ENCODE results near the gene DUOX1. TPM values are rescaled to one million over a fixed set of nuclear protein-coding genes. Genes with fewer than 3 reads are reported as not detected.

Gene DUOX1
- total and polyA plus RNA-seq, 7 donors = 0.03 to 0.94 (median 0.46) TPM

DNA sequence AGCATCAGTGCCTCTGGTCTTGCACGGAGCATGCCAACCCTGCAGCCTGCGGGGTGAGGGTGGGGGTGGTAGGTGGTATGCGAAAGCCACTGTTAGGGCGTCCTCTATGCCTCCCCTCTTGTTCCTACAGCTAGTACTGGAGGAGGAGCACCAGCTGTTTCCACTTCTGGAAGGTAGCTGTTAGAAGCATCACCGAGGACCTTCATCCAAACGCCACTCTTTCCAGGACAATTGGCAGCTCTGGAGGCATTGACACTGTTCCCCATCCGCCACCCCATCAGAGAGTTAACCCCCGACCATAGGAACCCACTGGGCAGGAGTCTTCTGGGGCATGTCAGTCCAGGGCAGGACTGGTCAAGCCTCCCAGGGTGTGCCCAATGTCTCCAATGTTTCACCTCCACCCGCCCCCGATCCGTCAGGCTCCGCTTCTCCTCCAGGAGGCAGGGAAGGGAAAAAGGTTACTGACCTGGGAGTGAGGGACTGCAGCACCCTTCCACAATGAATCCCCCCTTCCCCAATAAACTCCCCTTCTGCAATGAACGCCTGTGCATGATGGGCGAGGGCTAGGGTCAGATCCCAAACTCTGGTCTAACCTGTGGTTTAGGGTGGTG is 16.3 kb upstream of the DUOX1 start:
- Histone ChIP-seq H3K36me3 (ENCODE audit: insufficient read depth in 1 of 2, low read depth in 1 of 2) (no peaks in the 10 kb centered on the region), H3K4me3 (no peak overlapping the region), H3K9me3 (no peaks in the 10 kb centered on the region), H3K27ac (no peak overlapping the region), H3K27me3 (ENCODE audit: insufficient read depth in 3 of 3, low read length in 2 of 3) (peaks cover 3 to 90% (median 50%) of the 10 kb centered on the region in 3 donors), H3K4me1 (peaks cover 22% of the 10 kb centered on the region)
- intact Hi-C loops (cut with DNase I) = no loop called here
- TF ChIP-seq, protein P1, sequence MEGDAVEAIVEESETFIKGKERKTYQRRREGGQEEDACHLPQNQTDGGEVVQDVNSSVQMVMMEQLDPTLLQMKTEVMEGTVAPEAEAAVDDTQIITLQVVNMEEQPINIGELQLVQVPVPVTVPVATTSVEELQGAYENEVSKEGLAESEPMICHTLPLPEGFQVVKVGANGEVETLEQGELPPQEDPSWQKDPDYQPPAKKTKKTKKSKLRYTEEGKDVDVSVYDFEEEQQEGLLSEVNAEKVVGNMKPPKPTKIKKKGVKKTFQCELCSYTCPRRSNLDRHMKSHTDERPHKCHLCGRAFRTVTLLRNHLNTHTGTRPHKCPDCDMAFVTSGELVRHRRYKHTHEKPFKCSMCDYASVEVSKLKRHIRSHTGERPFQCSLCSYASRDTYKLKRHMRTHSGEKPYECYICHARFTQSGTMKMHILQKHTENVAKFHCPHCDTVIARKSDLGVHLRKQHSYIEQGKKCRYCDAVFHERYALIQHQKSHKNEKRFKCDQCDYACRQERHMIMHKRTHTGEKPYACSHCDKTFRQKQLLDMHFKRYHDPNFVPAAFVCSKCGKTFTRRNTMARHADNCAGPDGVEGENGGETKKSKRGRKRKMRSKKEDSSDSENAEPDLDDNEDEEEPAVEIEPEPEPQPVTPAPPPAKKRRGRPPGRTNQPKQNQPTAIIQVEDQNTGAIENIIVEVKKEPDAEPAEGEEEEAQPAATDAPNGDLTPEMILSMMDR (IDR thresholded peaks at IDR 0.05) = no peak
- 3 to 7% (median 7%) methylated on average over 14 of the region's 14 CpGs for WGBS, 3 donors
- ATAC-seq (no peak), DNase-seq (no peak)

DNA sequence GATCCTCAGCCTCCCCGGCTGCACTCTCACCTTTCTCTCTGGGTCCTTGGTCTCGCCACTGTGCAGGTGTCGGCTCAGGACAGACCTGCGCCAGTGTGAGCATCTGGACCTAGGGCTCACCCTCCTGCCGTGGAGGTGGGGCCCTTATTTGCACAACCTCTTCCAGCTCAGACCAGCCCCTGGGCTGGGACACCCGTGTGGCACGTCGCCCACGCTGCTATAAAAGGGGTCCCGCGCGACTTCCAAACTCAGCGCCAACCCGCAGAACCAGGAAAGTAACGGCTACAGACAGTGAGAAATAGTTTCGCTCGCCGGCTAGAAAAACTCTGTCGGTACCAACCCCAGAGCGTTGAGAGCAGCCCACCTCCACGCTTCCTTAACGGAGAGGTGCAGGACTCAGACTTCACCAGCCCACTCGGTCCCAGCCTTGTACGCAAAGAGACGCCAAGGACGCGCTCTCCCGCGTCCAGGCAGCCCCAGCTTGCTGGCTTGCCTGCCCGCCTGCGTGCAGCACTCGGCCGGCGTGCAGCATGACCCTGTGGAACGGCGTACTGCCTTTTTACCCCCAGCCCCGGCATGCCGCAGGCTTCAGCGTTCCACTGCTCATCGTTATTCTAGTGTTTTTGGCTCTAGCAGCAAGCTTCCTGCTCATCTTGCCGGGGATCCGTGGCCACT is 15.6 kb upstream of the DUOX1 start, which contains the start of the genes DUOX2 and DUOXA2:
Gene DUOX2, minus strand, starts transcription at position 97 of the 675 bp plus-strand sequence. CDS start 761 bp downstream, outside the sequence.
Gene DUOXA2, plus strand, starts transcription at position 251 of the 675 bp plus-strand sequence. Its CDS starts 280 bp downstream, at position 531.
- Histone ChIP-seq H3K4me1 (peaks cover 22% of the 10 kb centered on the region), H3K4me3 (peak within 1 kb of the TSS; percentile 30), H3K27me3 (ENCODE audit: insufficient read depth in 3 of 3, low read length in 2 of 3) (peaks cover 3 to 83% (median 50%) of the 10 kb centered on the region in 3 donors), H3K27ac (no peak within 1 kb of the TSS), H3K36me3 (ENCODE audit: insufficient read depth in 1 of 2, low read depth in 1 of 2) (no peaks in the 10 kb centered on the region), H3K9me3 (no peaks in the 10 kb centered on the region)
- no peak for DNase-seq
- ATAC-seq = no peak
- WGBS, 3 donors = 2% methylated on average over 42 of the region's 42 CpGs
- TF ChIP-seq, protein P1 (IDR thresholded peaks at IDR 0.05) = no peak
- intact Hi-C loops (cut with DNase I) = no loop called here

DNA sequence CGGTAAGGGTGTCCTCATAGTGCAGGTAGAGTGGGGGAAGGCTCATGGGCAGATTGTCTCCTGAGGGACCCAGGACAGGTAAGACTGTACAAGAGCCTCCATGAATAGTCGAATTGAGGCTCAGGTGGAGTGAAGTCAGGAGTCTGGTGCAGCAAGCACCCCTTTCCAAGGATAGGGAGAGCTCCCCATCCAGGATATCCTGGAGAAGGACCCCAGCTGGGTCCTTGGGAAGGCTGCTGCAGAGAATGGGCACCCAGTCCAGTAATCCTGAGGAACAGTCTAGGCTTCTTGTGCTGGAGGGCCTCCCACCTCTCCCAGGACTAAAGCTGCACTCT is 15.1 kb upstream of the DUOX1 start:
- DNase-seq = no peak
- peaks cover 22% of the 10 kb centered on the region for H3K4me1 ChIP-seq
- H3K4me3 ChIP-seq = no peak overlapping the region
- TF ChIP-seq, protein P1 (IDR thresholded peaks at IDR 0.05) = no peak
- WGBS, 3 donors = 3 to 22% (median 9%) methylated on average over 2 of the region's 2 CpGs
- H3K27me3 ChIP-seq (ENCODE audit: insufficient read depth in 3 of 3, low read length in 2 of 3) = peaks cover 1 to 79% (median 47%) of the 10 kb centered on the region in 3 donors
- H3K36me3 ChIP-seq (ENCODE audit: insufficient read depth in 1 of 2, low read depth in 1 of 2) = no peaks in the 10 kb centered on the region
- no peaks in the 10 kb centered on the region for H3K9me3 ChIP-seq
- intact Hi-C loops (cut with DNase I) = no loop called here
- no peak overlapping the region for H3K27ac ChIP-seq
- no peak for ATAC-seq

DNA sequence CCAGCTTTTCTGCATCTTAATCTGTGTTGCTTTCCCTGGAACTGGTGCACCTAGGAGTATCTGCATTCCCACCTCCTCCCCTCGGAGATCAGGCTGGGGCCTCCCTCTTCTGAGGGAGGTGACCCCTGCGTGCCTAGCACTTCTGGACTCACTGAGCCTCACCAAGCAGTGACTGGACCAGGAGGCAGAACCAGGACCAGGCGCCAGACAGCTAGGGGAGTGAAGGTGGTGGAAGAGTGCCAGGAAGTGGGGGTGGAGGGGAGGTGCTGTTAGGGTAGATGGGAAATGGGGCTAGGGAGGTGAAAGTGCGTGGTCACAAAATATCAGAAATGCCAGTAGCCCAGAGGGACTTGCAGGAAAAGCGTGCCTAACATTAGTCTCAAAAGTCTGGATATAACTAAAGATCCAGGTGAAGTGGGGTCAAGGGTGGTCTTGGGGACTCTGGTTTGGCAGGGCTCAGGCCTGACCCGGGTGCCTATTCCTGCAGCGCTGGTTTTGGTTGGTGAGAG is 14.4 kb upstream of the DUOX1 start:
- no peaks in the 10 kb centered on the region for H3K9me3 ChIP-seq
- 45 to 58% (median 56%) methylated on average over 7 of the region's 7 CpGs for WGBS, 3 donors

More for the DNA sequence above, 14.4 kb upstream of the DUOX1 start:
- H3K27me3 ChIP-seq (ENCODE audit: insufficient read depth in 3 of 3, low read length in 2 of 3) = peaks cover 0 to 78% (median 41%) of the 10 kb centered on the region in 3 donors
- no peaks in the 10 kb centered on the region for H3K36me3 ChIP-seq (ENCODE audit: insufficient read depth in 1 of 2, low read depth in 1 of 2)
- H3K4me3 ChIP-seq = no peak overlapping the region
- TF ChIP-seq, protein P1 (IDR thresholded peaks at IDR 0.05) = no peak
- no peak for DNase-seq
- no peak for ATAC-seq
- intact Hi-C loops (cut with DNase I) = no loop called here
- no peak overlapping the region for H3K27ac ChIP-seq
- peaks cover 22% of the 10 kb centered on the region for H3K4me1 ChIP-seq
